ENCODE results near the gene SYAP1. TPM values are rescaled to one million over a fixed set of nuclear protein-coding genes. Genes with fewer than 3 reads are reported as not detected.

The SYAP1 gene
- total RNA-seq, 2 experiments from 2014 or later = 19.7 to 20.0 TPM

- Histone ChIP-seq H3K36me3 (ENCODE audit: insufficient read depth, low read length) (no peaks in the 10 kb centered on the region), H3K4me3 (ENCODE audit: low read depth, low read length, poor library complexity, severe bottlenecking) (no peak overlapping the region), H3K4me2 (ENCODE audit: low read length) (no peak overlapping the region), H3K79me2 (ENCODE audit: insufficient read depth, low read depth, low read length) (no peaks in the 10 kb centered on the region), H3K9me3 (ENCODE audit: low read length) (no peaks in the 10 kb centered on the region), H3K4me1 (ENCODE audit: insufficient read depth, low read length, poor library complexity, severe bottlenecking) (no peaks in the 10 kb centered on the region), H2AFZ (ENCODE audit: low read length) (peak overlapping the region; percentile 36; the same call in 1 of the 2 replicates), H4K20me1 (ENCODE audit: insufficient read depth, low read length) (no peaks in the 10 kb centered on the region), H3K9me2 (ENCODE audit: insufficient read depth, low read length) (no peaks in the 10 kb centered on the region), H3K27ac (ENCODE audit: low read depth, low read length, poor library complexity, severe bottlenecking) (no peak overlapping the region)
- TF ChIP-seq CTCF (conservative IDR thresholded peaks at IDR 0.05; ENCODE audit: low read length) = no peak
- POLR2A ChIA-PET = interaction anchor here (0.5 kb wide), 1 partner anchor 9 kb away, joined by 5 read pairs; no protein-coding TSS in a partner anchor
- intact Hi-C loops (cut with micrococcal nuclease; ENCODE audit: unreplicated experiment) = no loop called here
- no TSS peak for BruUV-seq (replicated peaks)
- CTCF ChIA-PET (ENCODE audit: unreplicated experiment) = no interaction called here
- DNase-seq (ENCODE audit: low spot score) = no peak
Observed at GRCh38 chrX:16771483-16772398, 52.3 kb downstream of the SYAP1 start.

GRCh38 chrX:16772460-16772859, 53.0 kb downstream of the SYAP1 start:
- Histone ChIP-seq H3K4me3 (ENCODE audit: low read depth, low read length, poor library complexity, severe bottlenecking) (no peak overlapping the region), H3K36me3 (ENCODE audit: insufficient read depth, low read length) (no peaks in the 10 kb centered on the region), H3K9me2 (ENCODE audit: insufficient read depth, low read length) (no peaks in the 10 kb centered on the region), H3K9me3 (ENCODE audit: low read length) (no peaks in the 10 kb centered on the region), H3K4me1 (ENCODE audit: insufficient read depth, low read length, poor library complexity, severe bottlenecking) (no peaks in the 10 kb centered on the region), H3K4me2 (ENCODE audit: low read length) (no peak overlapping the region), H3K27ac (ENCODE audit: low read depth, low read length, poor library complexity, severe bottlenecking) (no peak overlapping the region), H3K79me2 (ENCODE audit: insufficient read depth, low read depth, low read length) (no peaks in the 10 kb centered on the region), H4K20me1 (ENCODE audit: insufficient read depth, low read length) (no peaks in the 10 kb centered on the region), H2AFZ (ENCODE audit: low read length) (no peak overlapping the region)
- no peak for DNase-seq (ENCODE audit: low spot score)
- POLR2A ChIA-PET = interaction anchor here (0.7 to 0.8 kb wide), 2 partner anchors 10 to 256 kb away, joined by 3 to 4 read pairs; no protein-coding TSS in a partner anchor
- intact Hi-C loops (cut with micrococcal nuclease; ENCODE audit: unreplicated experiment) = no loop called here
- BruUV-seq (replicated peaks) = no TSS peak
- CTCF ChIA-PET (ENCODE audit: unreplicated experiment) = no interaction called here
- no peak for TF ChIP-seq CTCF (conservative IDR thresholded peaks at IDR 0.05; ENCODE audit: low read length)
- TF ChIP-seq EZH2phosphoT487 (IDR thresholded peaks at IDR 0.05; ENCODE audit: borderline replicate concordance, low read depth, low read length) = no peak

- Histone ChIP-seq H4K20me1 (ENCODE audit: insufficient read depth, low read length) (no peaks in the 10 kb centered on the region), H3K9me2 (ENCODE audit: insufficient read depth, low read length) (no peaks in the 10 kb centered on the region), H3K36me3 (ENCODE audit: insufficient read depth, low read length) (no peaks in the 10 kb centered on the region), H3K4me3 (ENCODE audit: low read depth, low read length, poor library complexity, severe bottlenecking) (no peak overlapping the region), H3K9me3 (ENCODE audit: low read length) (no peaks in the 10 kb centered on the region), H3K4me2 (ENCODE audit: low read length) (no peak overlapping the region), H3K4me1 (ENCODE audit: insufficient read depth, low read length, poor library complexity, severe bottlenecking) (no peaks in the 10 kb centered on the region), H2AFZ (ENCODE audit: low read length) (no peak overlapping the region), H3K79me2 (ENCODE audit: insufficient read depth, low read depth, low read length) (no peaks in the 10 kb centered on the region), H3K27ac (ENCODE audit: low read depth, low read length, poor library complexity, severe bottlenecking) (no peak overlapping the region)
- DNase-seq (ENCODE audit: low spot score) = no peak
- ChIA-PET CTCF (ENCODE audit: unreplicated experiment) (no interaction called here), POLR2A (interaction anchor here (0.5 kb wide), 1 partner anchor 13 kb away, joined by 4 read pairs; no protein-coding TSS in a partner anchor)
- intact Hi-C loops (cut with micrococcal nuclease; ENCODE audit: unreplicated experiment) = no loop called here
- no TSS peak for BruUV-seq (replicated peaks)
- no peak for TF ChIP-seq EZH2phosphoT487 (IDR thresholded peaks at IDR 0.05; ENCODE audit: borderline replicate concordance, low read depth, low read length)
- no peak for TF ChIP-seq CTCF (conservative IDR thresholded peaks at IDR 0.05; ENCODE audit: low read length)
Observed at GRCh38 chrX:16774746-16775145, 55.3 kb downstream of the SYAP1 start.
